Activated CD4-positive, alpha-beta T cell treated with anti-CD3 and anti-CD28 coated beads for 48 hours (primary cell): ENCODE data around the gene UBB.
"Not testable (repeated sequence)": the region's sequence is repeated elsewhere in the genome, so short reads cannot be mapped to it uniquely, and the experiment has no call there.

Experiments
- DNase-seq: peaks from one replicate; pipeline ENCODE4 v3.0.0-alpha.2; 2020

Gene UBB

GRCh38 chr17:16377941-16378341 is 3.0 kb upstream of the UBB start:
- DNase-seq, result no peak

GRCh38 chr17:16378636-16379282 is 2.1 kb upstream of the UBB start:
- DNase-seq, result no peak

GRCh38 chr17:16379654-16380053 is 1.2 kb upstream of the UBB start:
- DNase-seq, result no peak

GRCh38 chr17:16381496-16381820 is 567 bp downstream of the UBB start:
- no peak for DNase-seq

GRCh38 chr17:16383216-16383615 is 2.3 kb downstream of the UBB start:
- no peak for DNase-seq

- DNase-seq, result no peak
Measured at GRCh38 chr17:16383772-16384287, 2.9 kb downstream of the UBB start.

- no peak for DNase-seq
Measured at GRCh38 chr17:16384557-16384956, 3.7 kb downstream of the UBB start.

- DNase-seq, result not testable (repeated sequence)
Measured at GRCh38 chr17:16386126-16386507, 5.2 kb downstream of the UBB start.

- DNase-seq, result no peak
Measured at GRCh38 chr17:16391451-16391850, 10.6 kb downstream of the UBB start.

GRCh38 chr17:16392491-16392890 is 11.6 kb downstream of the UBB start:
- DNase-seq, result not testable (repeated sequence)

- not testable (repeated sequence) for DNase-seq
Measured at GRCh38 chr17:16395887-16396286, 15.0 kb downstream of the UBB start.

GRCh38 chr17:16396693-16397092 is 15.8 kb downstream of the UBB start:
- not testable (repeated sequence) for DNase-seq

- peak; percentile 47 for DNase-seq
Measured at GRCh38 chr17:16398270-16399267, 17.7 kb downstream of the UBB start.

- DNase-seq, result not testable (repeated sequence)
Measured at GRCh38 chr17:16403847-16404246, 23.0 kb downstream of the UBB start.

- DNase-seq, result no peak
Measured at GRCh38 chr17:16406742-16407674, 26.1 kb downstream of the UBB start.

- DNase-seq, result peak; percentile 35
Measured at GRCh38 chr17:16407911-16408588, 27.2 kb downstream of the UBB start.

GRCh38 chr17:16415031-16415924 is 34.4 kb downstream of the UBB start, which contains the start of gene TRPV2:
Gene TRPV2, plus strand, starts transcription at chr17:16415571. Its CDS starts 2,098 bp downstream, at chr17:16417669.
- peak; percentile 67 for DNase-seq

GRCh38 chr17:16417399-16417798 is 36.5 kb downstream of the UBB start:
- no peak for DNase-seq

GRCh38 chr17:16417896-16418684 is 37.2 kb downstream of the UBB start:
- DNase-seq, result no peak

GRCh38 chr17:16418685-16419068 is 37.8 kb downstream of the UBB start:
- DNase-seq, result peak; percentile 32
